ENCODE results near the gene SPATS2. TPM values are rescaled to one million over a fixed set of nuclear protein-coding genes. Genes with fewer than 3 reads are reported as not detected.

SPATS2 gene
- total RNA-seq, 1 donor from 2014 or later = 21.3 TPM

DNA sequence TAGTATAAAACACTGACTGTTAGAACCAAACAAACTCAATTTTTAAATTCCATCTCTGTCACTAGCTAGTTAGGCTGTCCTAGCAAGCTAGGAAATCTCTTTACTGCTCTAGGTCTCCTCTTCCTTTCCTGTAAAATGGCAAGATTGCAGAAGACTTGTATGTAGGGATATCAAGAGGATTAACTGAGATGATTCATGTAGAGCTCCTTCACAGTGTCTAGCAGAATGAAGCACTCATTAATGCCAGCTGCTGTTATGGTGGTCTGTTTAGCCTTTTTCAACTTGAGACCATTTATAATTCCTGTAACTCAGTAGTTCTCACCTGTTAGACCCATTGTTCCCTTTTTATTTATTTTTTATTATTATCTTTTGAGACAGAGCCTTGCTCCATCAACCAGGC lies 103.7 kb downstream of the SPATS2 start:
- TF ChIP-seq, protein P1, sequence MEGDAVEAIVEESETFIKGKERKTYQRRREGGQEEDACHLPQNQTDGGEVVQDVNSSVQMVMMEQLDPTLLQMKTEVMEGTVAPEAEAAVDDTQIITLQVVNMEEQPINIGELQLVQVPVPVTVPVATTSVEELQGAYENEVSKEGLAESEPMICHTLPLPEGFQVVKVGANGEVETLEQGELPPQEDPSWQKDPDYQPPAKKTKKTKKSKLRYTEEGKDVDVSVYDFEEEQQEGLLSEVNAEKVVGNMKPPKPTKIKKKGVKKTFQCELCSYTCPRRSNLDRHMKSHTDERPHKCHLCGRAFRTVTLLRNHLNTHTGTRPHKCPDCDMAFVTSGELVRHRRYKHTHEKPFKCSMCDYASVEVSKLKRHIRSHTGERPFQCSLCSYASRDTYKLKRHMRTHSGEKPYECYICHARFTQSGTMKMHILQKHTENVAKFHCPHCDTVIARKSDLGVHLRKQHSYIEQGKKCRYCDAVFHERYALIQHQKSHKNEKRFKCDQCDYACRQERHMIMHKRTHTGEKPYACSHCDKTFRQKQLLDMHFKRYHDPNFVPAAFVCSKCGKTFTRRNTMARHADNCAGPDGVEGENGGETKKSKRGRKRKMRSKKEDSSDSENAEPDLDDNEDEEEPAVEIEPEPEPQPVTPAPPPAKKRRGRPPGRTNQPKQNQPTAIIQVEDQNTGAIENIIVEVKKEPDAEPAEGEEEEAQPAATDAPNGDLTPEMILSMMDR (IDR thresholded peaks at IDR 0.05; ENCODE audit: insufficient read depth, low read length, severe bottlenecking) = no peak
- no peak overlapping the region for H3K4me3 ChIP-seq (ENCODE audit: low read depth, low read length)
- no peak for FAIRE-seq
- H3K27me3 ChIP-seq (ENCODE audit: control insufficient read depth, insufficient read depth, low read length) = no peaks in the 10 kb centered on the region
- peaks cover 2% of the 10 kb centered on the region for H3K36me3 ChIP-seq (ENCODE audit: control insufficient read depth, insufficient read depth, low read length)
- peak; percentile 24 for DNase-seq (ENCODE audit: low read depth)

DNA sequence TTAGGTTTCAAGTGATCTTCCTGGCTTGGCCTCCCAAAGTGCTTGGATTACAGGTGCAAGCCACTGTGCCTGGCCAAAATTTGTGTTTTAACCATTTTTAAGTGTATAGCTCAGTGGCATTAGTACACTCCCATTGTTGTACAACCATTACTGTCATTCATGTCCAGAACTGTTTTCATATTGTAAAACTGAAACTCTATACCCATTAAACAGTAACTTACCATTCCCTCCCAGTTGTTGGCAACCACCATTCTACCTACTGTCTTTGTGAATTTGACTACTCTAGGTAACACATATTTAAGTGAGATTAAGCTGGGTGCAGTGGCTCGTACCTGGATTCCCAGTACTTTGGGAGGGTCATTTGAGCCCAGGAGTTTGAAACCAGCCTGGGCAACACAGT lies 104.3 kb downstream of the SPATS2 start:
- Histone ChIP-seq H3K36me3 (ENCODE audit: control insufficient read depth, insufficient read depth, low read length) (peaks cover 4% of the 10 kb centered on the region), H3K4me3 (ENCODE audit: low read depth, low read length) (no peak overlapping the region), H3K27me3 (ENCODE audit: control insufficient read depth, insufficient read depth, low read length) (no peaks in the 10 kb centered on the region)
- TF ChIP-seq, protein P1 (IDR thresholded peaks at IDR 0.05; ENCODE audit: insufficient read depth, low read length, severe bottlenecking) = no peak
- no peak for DNase-seq (ENCODE audit: low read depth)
- FAIRE-seq = no peak

DNA sequence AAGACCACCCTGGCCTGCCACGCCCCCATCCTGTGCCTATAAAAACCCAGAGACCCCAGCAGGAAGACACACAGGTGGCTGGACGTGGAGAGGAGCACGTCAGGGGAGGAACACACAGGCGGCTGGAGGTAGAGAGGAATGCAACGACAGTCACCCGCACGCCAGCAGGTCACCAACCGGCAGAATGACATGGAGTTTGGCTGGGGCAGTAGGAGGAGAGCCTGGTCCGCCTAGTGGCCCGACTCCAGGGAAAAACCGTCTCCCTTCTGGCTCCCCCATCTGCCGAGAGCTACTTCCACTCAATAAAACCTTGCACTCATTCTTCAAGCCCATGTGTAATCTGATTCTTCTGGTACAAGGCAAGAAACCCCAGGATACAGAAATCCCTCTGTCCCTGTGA lies 108.8 kb downstream of the SPATS2 start:
- no peak for DNase-seq (ENCODE audit: low read depth)
- TF ChIP-seq, protein P1 (IDR thresholded peaks at IDR 0.05; ENCODE audit: insufficient read depth, low read length, severe bottlenecking) = no peak
- H3K4me3 ChIP-seq (ENCODE audit: low read depth, low read length) = no peak overlapping the region
- H3K27me3 ChIP-seq (ENCODE audit: control insufficient read depth, insufficient read depth, low read length) = no peaks in the 10 kb centered on the region
- H3K36me3 ChIP-seq (ENCODE audit: control insufficient read depth, insufficient read depth, low read length) = peaks cover 4% of the 10 kb centered on the region
- no peak for FAIRE-seq

DNA sequence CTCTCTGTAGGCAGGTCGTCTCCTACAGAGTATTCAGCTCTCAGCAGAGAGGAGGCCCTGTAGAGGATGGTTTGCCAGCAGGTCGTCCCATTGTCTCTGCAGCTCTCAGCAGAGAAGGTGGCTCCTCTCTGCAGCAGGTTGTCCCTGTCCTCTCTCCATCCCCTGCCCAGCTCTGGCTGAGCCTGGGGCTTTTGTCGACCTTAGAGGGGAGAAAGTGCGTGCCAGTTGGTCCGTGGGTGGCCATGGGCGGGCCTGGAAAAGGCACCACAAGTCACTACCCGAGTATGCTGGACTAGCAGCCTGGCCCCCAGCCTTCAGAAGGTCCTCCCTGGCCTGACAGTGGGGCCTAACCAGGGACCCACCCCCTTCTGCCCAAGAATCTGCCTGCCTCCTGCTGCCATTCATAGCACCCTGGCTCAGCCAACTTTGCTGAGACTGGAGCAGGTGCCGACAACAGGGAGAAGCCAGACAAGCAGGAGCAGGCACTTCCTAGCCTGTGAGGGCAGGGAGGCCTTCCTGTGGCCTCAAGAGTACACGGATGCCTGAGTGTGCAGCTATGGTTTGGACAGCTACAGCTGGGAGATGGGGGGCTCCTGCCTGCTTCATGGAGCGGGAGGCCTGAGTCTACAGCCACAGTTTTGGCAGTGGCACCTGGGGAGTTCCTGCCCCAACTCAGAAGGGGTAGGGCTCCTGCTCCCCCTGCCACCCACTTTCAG lies 111.8 kb downstream of the SPATS2 start:
- TF ChIP-seq, protein P1 (IDR thresholded peaks at IDR 0.05; ENCODE audit: insufficient read depth, low read length, severe bottlenecking) = no peak
- H3K4me3 ChIP-seq (ENCODE audit: low read depth, low read length) = no peak overlapping the region
- H3K27me3 ChIP-seq (ENCODE audit: control insufficient read depth, insufficient read depth, low read length) = no peaks in the 10 kb centered on the region
- H3K36me3 ChIP-seq (ENCODE audit: control insufficient read depth, insufficient read depth, low read length) = peaks cover 4% of the 10 kb centered on the region
- peak; percentile 38 for DNase-seq (ENCODE audit: low read depth)
- FAIRE-seq = no peak

DNA sequence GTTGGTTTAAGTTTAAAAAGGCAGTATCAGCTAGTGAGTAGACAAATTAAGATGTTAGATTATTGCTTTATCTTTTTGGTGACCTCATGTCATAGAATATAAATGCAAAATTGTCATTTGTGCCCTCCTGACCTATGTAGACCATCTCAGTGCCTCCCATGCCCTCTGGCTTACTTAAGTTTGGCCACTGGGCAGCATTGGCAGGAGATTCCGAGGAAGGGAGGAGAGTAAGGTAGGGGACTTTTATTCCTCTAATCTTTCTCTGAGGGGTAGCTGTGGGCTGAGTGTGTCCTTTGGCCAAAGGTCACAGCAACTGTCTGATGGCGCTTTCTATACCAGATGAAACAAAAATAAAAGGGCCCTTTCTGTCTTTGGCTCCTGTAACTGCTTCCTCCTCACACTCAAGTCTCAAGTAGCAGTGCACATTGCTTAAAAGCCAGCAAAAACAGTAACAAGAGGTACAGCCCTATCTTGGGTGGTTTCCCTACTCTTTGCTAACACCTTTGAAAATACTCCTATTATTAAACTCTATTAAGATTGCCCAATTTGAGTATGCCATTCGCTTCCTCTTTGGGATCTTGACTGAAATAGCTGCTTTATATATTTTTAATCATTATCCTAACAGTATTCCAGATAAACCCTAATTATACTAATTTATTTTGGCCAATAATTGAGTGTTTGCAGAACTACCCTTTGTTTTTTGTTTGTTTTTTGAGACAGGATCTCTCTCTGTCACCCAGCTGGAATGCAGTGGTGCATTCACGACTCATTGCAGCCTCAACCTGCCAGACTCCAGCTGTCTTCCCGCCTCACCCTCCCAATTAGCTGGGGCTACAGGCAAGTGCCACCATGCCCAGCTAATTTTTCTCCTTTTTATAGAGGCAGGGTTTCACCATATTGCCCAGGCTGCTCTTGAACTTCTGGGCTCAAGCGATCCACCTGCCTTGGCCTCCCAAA lies 115.1 kb downstream of the SPATS2 start:
- Histone ChIP-seq H3K4me3 (ENCODE audit: low read depth, low read length) (no peak overlapping the region), H3K27me3 (ENCODE audit: control insufficient read depth, insufficient read depth, low read length) (no peaks in the 10 kb centered on the region), H3K36me3 (ENCODE audit: control insufficient read depth, insufficient read depth, low read length) (no peaks in the 10 kb centered on the region)
- DNase-seq (ENCODE audit: low read depth) (peak; percentile 84), FAIRE-seq (no peak)
- TF ChIP-seq, protein P1 (IDR thresholded peaks at IDR 0.05; ENCODE audit: insufficient read depth, low read length, severe bottlenecking) = no peak
